ENCODE data around the gene FAT1.

Gene FAT1

GRCh38 chr4:186722796-186723291, 812 bp downstream of the FAT1 start:
- DNase-seq, result no peak

- DNase-seq, result no peak
Observed at GRCh38 chr4:186719925-186720694, 3.5 kb downstream of the FAT1 start.

GRCh38 chr4:186717556-186717955, 6.1 kb downstream of the FAT1 start:
- no peak for DNase-seq

GRCh38 chr4:186715077-186715476, 8.6 kb downstream of the FAT1 start:
- no peak for DNase-seq

GRCh38 chr4:186714006-186714675, 9.5 kb downstream of the FAT1 start:
- DNase-seq, result no peak

- no peak for DNase-seq
Observed at GRCh38 chr4:186712690-186713089, 11.0 kb downstream of the FAT1 start.

GRCh38 chr4:186710521-186711119, 13.0 kb downstream of the FAT1 start:
- DNase-seq, result no peak

GRCh38 chr4:186709517-186709916, 14.1 kb downstream of the FAT1 start:
- DNase-seq, result no peak

GRCh38 chr4:186708554-186708953, 15.1 kb downstream of the FAT1 start:
- DNase-seq, result no peak

GRCh38 chr4:186707996-186708395, 15.7 kb downstream of the FAT1 start:
- no peak for DNase-seq

- DNase-seq, result no peak
Observed at GRCh38 chr4:186707574-186707973, 16.1 kb downstream of the FAT1 start.

GRCh38 chr4:186704057-186704456, 19.6 kb downstream of the FAT1 start:
- DNase-seq, result no peak

- DNase-seq, result no peak
Observed at GRCh38 chr4:186703510-186703909, 20.1 kb downstream of the FAT1 start.

GRCh38 chr4:186702940-186703339, 20.7 kb downstream of the FAT1 start:
- no peak for DNase-seq

- no peak for DNase-seq
Observed at GRCh38 chr4:186702297-186702696, 21.4 kb downstream of the FAT1 start.

- DNase-seq, result no peak
Observed at GRCh38 chr4:186701788-186702187, 21.9 kb downstream of the FAT1 start.

- DNase-seq, result no peak
Observed at GRCh38 chr4:186701273-186701672, 22.4 kb downstream of the FAT1 start.

- DNase-seq, result no peak
Observed at GRCh38 chr4:186700746-186701145, 22.9 kb downstream of the FAT1 start.

- no peak for DNase-seq
Observed at GRCh38 chr4:186699881-186700397, 23.7 kb downstream of the FAT1 start.

- DNase-seq, result no peak
Observed at GRCh38 chr4:186699298-186699697, 24.4 kb downstream of the FAT1 start.

GRCh38 chr4:186698525-186698924, 25.1 kb downstream of the FAT1 start:
- no peak for DNase-seq

GRCh38 chr4:186698028-186698427, 25.6 kb downstream of the FAT1 start:
- DNase-seq, result no peak

GRCh38 chr4:186695392-186695791, 28.3 kb downstream of the FAT1 start:
- no peak for DNase-seq

- no peak for DNase-seq
Observed at GRCh38 chr4:186693894-186694293, 29.8 kb downstream of the FAT1 start.
